ENCODE measurements around the gene SLC25A34. TPM values are rescaled to one million over a fixed set of nuclear protein-coding genes. Genes with fewer than 3 reads are reported as not detected.

Gene SLC25A34
- total and polyA plus RNA-seq, 5 experiments from 2014 or later = 0.09 to 3.5 (median 0.30) TPM

DNA sequence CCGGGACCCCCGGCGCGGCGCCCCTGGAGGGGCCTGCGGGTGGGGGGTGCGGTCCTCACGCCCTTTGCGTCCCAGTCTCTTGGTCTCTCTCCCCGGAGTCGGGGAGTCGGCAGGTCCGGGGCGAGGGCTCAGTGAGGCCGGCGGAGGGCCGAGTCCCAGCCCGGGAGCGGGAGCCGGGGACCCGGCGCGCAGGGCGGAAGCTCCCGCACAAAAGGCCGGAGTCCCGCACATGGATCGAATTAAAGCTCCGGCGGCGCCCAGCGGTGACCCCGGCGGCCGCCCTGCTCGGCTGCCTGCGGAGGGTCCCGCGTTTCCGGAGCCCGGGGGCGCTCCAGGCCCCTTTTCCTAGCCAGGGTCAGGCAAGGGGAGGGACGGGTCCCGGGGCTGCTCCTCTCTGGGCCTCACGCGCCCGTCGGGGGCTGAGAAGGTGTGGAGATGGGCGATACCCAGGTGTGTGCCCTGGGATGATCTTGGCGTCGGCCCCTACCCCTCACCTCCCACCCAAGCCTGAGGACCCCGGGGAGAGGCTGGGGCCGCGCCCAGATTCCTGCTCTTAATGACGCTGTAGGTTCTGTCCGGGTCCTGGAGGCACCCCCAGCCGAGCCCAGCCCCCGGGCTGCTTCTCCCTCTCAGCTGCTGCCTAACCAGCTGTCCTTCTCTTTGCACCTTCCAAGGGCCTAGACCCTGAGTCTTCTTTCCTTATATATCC lies 23.0 kb downstream of the SLC25A34 start:
- Mint-ChIP-seq H3K9me3 (peaks cover 0 to 2% (median 0%) of the 10 kb centered on the region in 9 donors), H3K4me3 (peak overlapping the region; percentile 41 to 75 (median 60)), H3K27me3 (peaks cover 20 to 59% (median 41%) of the 10 kb centered on the region in 5 donors), H3K4me1 (peaks cover 7 to 27% (median 20%) of the 10 kb centered on the region in 4 donors), H3K36me3 (no peaks in the 10 kb centered on the region), H3K27ac (no peak overlapping the region)
- peak in 1 of 10 donors; percentile 14 for DNase-seq
- POLR2A ChIA-PET = interaction anchor here (0.7 kb wide), 1 partner anchor 54 kb away, joined by 3 read pairs; no protein-coding TSS in a partner anchor
- peak; percentile 34 to 59 for ATAC-seq

DNA sequence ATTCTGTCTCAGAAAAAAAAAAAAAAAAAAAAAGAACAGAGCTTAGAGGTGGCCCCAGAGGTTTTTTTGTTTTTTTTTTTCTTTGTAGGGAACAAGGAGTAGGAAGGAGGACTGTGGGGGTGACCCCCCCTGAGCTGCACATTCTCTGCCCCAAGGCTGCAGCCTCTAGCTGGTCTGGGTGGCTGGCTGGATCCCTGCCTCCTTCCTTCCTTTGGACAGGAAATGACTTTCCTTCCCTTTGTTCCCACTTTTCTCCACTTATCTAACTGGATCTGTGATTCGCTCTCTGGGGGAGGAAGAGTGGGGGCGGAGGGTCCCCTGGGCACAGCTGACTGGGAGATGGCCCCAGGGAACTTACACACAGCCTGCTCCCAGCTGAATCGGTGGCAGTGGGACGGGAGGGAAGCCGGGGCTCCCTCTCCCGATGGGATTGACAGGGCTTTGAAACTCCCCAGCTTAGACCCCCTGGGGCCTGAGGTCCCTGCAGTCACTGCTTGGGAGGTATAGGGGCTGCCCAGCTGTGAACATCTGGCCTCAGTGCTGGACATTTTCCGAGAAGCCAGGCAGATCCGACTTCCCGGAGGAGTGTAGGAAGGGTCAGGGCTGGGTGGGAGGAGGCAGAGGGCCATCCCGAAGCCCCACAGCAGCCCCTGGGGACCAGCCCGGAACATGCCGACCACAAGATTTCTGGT lies 24.6 kb downstream of the SLC25A34 start:
- Mint-ChIP-seq H3K9me3 (no peaks in the 10 kb centered on the region), H3K4me1 (peaks cover 7 to 24% (median 18%) of the 10 kb centered on the region in 4 donors), H3K27ac (no peak overlapping the region), H3K27me3 (peaks cover 21 to 60% (median 43%) of the 10 kb centered on the region in 5 donors), H3K36me3 (no peaks in the 10 kb centered on the region), H3K4me3 (no peak overlapping the region)
- ATAC-seq (no peak), DNase-seq (no peak)
- POLR2A ChIA-PET = no interaction called here

DNA sequence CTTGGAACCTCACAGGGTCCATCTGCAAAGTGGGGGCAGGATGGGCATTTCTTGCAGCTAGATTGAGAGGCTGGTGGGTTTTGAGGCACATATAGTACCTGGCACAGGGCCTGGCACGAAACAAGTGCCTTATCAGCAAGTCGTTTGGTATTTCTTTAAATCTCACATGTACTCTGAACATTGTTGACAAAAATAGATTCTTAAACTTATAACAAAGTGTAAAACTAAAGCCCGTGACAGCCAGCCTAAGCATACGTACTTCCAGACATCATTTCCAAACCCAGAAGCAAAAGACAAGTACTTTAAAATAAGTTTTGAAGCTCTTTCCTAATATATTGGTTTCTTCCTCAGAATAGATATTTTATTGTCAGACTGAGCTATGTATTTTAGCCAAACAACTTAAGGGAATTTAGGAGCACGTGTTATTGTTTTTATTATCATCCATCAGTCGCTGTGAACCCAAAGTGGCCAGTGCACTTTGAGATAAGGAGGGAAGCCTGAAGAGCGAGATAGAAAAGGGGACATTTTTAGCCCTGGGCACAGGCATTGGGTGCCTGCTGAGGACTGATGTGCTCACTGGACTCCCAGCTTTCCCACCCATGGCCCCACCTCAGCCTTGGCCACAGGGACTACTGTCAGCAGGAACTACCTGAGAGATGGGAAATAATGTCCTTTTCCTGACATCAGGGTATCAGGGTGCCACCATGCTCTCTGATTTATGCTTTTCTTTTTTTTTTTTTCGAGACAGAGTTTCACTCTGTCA lies 25.5 kb downstream of the SLC25A34 start:
- POLR2A ChIA-PET = interaction anchor here (0.7 kb wide), 1 partner anchor 28 kb away, joined by 6 read pairs; no protein-coding TSS in a partner anchor
- Mint-ChIP-seq H3K27ac (no peak overlapping the region), H3K9me3 (no peaks in the 10 kb centered on the region), H3K36me3 (no peaks in the 10 kb centered on the region), H3K4me3 (no peak overlapping the region), H3K27me3 (peaks cover 16 to 56% (median 38%) of the 10 kb centered on the region in 5 donors), H3K4me1 (peaks cover 2 to 15% (median 12%) of the 10 kb centered on the region in 4 donors)
- no peak for DNase-seq
- ATAC-seq = no peak

DNA sequence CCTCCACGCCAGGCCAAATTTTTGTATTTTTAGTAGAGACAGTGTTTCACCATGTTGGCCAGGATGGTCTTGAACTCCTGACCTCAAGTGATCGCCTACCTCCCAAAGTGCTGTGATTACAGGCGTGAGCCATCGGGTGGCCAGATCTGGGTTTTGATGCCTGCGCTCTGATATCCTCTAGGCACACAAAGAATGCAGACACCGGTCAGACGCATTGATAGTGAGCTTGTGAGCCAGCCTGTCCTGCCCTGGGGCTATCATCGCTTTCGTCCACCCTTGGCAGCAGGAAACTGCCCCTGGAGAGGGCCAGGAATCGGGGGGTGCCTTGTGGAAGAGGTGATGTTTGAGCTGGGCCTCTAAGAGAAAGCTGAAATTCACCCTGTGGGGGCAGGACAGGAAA lies 26.5 kb downstream of the SLC25A34 start:
- H3K4me3 Mint-ChIP-seq = no peak overlapping the region
- peaks cover 13 to 47% (median 34%) of the 10 kb centered on the region in 5 donors for H3K27me3 Mint-ChIP-seq
- DNase-seq = no peak
- peaks cover 0 to 6% (median 5%) of the 10 kb centered on the region in 4 donors for H3K4me1 Mint-ChIP-seq
- no peak for ATAC-seq
- no peaks in the 10 kb centered on the region for H3K36me3 Mint-ChIP-seq
- no peak overlapping the region for H3K27ac Mint-ChIP-seq
- POLR2A ChIA-PET = no interaction called here
- H3K9me3 Mint-ChIP-seq = no peaks in the 10 kb centered on the region

DNA sequence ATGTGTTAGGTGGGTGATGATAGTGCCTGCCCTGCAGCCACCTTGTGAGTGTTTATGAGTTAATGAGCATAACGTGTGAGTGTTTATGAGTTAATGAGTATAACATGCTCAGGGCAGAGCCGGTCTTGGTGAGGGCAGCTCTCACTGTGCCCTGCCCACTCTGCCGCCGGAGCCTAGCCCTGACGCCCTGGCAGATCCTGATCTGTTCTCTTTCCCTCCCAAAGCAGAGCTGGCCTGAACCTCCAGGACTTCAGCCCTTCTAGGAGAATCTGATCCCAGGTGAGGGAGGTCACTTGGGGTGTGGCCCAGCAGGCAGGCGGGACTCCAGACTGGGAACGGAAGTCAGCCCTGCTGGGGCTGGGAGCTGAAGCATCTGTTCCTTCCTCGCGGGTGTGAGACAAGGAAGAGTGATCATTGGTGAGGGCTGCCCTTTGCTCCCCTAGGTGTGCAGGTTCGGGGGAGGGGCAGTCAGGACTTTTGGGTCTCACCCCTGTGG lies 28.3 kb downstream of the SLC25A34 start:
- Mint-ChIP-seq H3K4me3 (no peak overlapping the region), H3K4me1 (peaks cover 0 to 1% (median 0%) of the 10 kb centered on the region in 4 donors), H3K9me3 (no peaks in the 10 kb centered on the region), H3K36me3 (no peaks in the 10 kb centered on the region), H3K27me3 (peaks cover 10 to 39% (median 30%) of the 10 kb centered on the region in 5 donors), H3K27ac (peak overlapping the region in 1 of 10 donors; percentile 8)
- ATAC-seq = no peak
- DNase-seq = no peak
- POLR2A ChIA-PET = no interaction called here

DNA sequence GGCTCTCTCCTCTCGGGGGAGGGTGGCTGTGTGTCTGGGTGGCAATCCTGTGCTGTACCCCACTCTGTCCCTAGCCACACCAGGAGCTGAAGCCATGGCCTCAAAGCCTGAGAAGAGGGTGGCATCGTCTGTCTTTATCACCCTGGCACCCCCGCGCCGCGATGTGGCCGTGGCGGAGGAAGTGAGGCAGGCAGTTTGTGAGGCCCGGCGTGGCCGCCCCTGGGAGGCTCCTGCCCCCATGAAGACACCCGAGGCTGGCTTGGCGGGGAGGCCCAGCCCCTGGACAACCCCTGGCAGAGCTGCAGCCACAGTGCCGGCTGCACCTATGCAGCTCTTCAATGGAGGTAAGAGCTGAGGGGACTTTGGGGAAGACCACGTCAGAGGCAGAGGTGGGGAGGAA lies 28.8 kb downstream of the SLC25A34 start:
- DNase-seq = no peak
- Mint-ChIP-seq H3K4me1 (no peaks in the 10 kb centered on the region), H3K36me3 (no peaks in the 10 kb centered on the region), H3K4me3 (no peak overlapping the region), H3K27me3 (peaks cover 8 to 34% (median 24%) of the 10 kb centered on the region in 5 donors), H3K9me3 (no peaks in the 10 kb centered on the region), H3K27ac (no peak overlapping the region)
- ATAC-seq = no peak
- POLR2A ChIA-PET = no interaction called here

DNA sequence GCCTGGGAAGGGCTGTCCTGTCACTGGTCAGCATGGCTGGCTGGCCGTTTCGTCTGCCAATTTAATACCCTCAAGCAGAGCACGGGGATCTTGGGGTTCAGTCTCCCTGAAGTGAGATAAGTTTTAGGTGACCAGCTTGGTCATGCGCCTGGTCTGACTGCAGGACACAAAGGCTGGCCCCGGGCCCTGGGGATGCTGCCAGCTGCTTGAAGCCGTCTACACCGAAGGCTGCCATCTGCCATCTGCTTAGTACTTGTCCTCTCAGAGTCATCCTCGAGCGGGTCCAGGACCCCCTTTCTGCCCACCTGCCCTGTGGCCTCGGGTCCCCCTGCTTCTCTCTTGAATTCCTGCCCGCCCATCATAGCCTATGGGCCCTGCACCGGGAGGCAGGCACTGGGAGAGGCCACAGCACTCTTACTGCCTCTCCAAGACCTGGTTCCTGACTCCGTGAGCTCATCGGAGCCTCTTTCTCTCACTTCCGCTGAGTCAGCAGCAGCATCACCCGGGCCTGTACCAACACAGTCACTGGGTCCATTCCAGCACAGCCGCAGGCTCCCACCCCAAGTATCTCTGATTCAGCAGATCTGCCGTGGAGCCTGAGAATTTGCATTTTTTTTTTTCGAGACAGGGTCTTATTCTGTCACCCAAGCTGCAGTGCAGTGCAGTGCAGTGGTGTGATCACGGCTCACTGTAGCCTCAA lies 29.6 kb downstream of the SLC25A34 start:
- POLR2A ChIA-PET = no interaction called here
- Mint-ChIP-seq H3K27me3 (peaks cover 7 to 31% (median 22%) of the 10 kb centered on the region in 5 donors), H3K36me3 (no peaks in the 10 kb centered on the region), H3K27ac (no peak overlapping the region), H3K4me1 (no peaks in the 10 kb centered on the region), H3K4me3 (no peak overlapping the region), H3K9me3 (no peaks in the 10 kb centered on the region)
- no peak for ATAC-seq
- no peak for DNase-seq

DNA sequence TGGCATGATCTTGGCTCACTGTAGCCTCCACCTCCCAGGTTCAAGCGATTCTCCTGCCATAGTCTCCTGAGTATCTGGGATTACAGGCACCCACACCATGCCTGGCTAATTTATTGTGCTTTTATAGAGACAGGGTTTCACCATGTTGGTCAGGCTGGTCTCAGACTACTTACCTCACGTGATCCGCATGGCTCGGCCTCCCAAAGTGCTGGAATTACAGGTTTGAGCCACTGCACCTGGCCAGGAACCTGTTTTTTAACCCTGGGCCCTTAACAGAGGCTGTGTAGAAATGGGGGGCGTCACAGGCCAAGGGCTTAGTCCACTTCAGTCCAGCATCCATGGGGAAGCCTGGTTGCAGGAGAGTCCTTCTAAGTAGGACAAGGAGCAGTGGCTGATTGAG lies 31.9 kb downstream of the SLC25A34 start:
- H3K9me3 Mint-ChIP-seq = no peaks in the 10 kb centered on the region
- H3K36me3 Mint-ChIP-seq = no peaks in the 10 kb centered on the region
- H3K27me3 Mint-ChIP-seq = peaks cover 6 to 37% (median 17%) of the 10 kb centered on the region in 5 donors
- no peak overlapping the region for H3K27ac Mint-ChIP-seq
- no peaks in the 10 kb centered on the region for H3K4me1 Mint-ChIP-seq
- no peak overlapping the region for H3K4me3 Mint-ChIP-seq
- DNase-seq = no peak
- POLR2A ChIA-PET = no interaction called here
- no peak for ATAC-seq

DNA sequence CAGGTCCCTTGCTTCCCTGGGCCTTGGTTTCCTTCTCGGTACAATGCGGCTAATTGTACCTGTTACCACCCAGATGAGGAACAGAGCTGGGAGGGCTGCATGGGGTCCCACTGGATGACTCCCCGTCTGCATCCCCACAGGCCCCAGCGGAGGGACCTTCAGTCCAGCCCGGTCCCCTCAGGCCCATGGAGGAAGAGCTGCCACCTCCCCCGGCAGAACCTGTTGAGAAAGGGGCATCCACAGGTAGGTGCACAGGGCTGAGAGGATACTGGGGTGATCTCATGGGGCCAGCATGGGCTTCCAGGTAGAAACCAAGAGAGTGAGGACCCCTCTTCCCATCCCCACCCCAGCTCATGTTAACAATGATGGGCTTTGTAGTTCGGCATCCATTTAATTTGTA lies 32.3 kb downstream of the SLC25A34 start:
- no peaks in the 10 kb centered on the region for H3K4me1 Mint-ChIP-seq
- no peak overlapping the region for H3K4me3 Mint-ChIP-seq
- H3K27me3 Mint-ChIP-seq = peaks cover 6 to 37% (median 17%) of the 10 kb centered on the region in 5 donors
- H3K27ac Mint-ChIP-seq = no peak overlapping the region
- ATAC-seq (no peak), DNase-seq (no peak)
- POLR2A ChIA-PET = no interaction called here
- no peaks in the 10 kb centered on the region for H3K9me3 Mint-ChIP-seq
- H3K36me3 Mint-ChIP-seq = no peaks in the 10 kb centered on the region

DNA sequence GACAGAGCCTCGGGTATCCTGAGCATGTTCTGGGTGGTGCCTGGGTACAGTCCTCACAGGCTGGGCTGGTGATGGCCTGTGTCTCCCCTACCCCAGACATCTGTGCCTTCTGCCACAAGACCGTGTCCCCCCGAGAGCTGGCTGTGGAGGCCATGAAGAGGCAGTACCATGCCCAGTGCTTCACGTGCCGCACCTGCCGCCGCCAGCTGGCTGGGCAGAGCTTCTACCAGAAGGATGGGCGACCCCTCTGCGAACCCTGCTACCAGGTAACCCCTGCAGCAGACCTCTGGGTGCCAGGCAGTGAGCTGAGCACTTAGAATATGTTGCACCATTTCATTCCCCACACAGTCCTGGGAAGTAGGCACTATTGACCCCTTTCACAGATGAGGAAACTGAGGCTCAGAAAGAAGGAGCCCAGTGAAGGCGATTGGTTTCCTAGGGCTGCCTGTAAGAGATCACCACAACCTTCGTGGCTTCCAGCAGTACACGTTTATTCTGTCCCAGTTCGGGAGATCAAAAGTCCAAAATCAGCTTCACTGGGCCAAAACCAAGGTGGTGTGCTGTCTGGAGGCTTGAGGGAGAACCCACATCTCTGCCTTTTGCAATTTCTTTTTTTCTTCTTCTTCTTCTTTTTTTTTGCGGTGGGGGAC lies 34.4 kb downstream of the SLC25A34 start:
- no peaks in the 10 kb centered on the region for H3K36me3 Mint-ChIP-seq
- no peaks in the 10 kb centered on the region for H3K4me1 Mint-ChIP-seq
- no peak overlapping the region for H3K27ac Mint-ChIP-seq
- POLR2A ChIA-PET = no interaction called here
- peaks cover 3 to 21% (median 8%) of the 10 kb centered on the region in 5 donors for H3K27me3 Mint-ChIP-seq
- no peak overlapping the region for H3K4me3 Mint-ChIP-seq
- H3K9me3 Mint-ChIP-seq = peaks cover 0 to 1% (median 0%) of the 10 kb centered on the region in 9 donors
- ATAC-seq = no peak
- DNase-seq = no peak

DNA sequence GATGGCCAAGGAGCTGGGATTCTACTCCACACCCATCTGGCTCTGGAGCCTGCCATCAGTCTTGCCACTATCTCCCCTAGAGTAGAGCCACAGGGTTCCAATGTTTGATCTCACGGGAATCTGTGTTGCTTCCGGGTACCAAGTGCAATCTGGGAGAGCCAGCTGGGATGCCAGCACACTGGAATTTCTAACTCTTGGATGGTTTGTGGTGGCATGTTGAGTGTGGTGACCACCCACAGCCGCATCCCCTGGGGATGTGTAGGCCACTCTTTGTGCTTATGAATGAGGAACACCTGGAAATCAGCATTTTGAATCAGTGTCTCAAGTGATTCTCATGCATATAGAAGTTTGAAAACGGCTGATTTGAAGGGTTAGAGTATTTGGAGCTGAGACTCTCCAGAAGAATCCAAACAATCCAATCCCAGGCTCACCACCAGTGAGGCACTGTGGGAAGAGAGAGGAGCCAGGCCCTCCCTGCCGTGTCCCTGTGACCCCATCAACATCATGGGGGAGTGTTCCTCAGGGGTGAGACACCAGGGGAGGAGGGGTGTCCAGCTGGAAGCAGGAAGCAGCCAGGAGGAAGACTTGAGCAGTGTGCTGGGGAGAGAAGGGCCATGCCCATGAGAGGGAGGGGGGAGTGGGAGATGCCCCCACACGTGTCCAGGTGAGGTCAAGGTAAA lies 35.9 kb downstream of the SLC25A34 start:
- Mint-ChIP-seq H3K36me3 (no peaks in the 10 kb centered on the region), H3K27me3 (peaks cover 3 to 16% (median 8%) of the 10 kb centered on the region in 5 donors), H3K27ac (no peak overlapping the region), H3K9me3 (peaks cover 0 to 1% (median 0%) of the 10 kb centered on the region in 9 donors), H3K4me1 (no peaks in the 10 kb centered on the region), H3K4me3 (no peak overlapping the region)
- ATAC-seq (no peak), DNase-seq (no peak)
- POLR2A ChIA-PET = no interaction called here
